ENCODE results near the gene EBF4.
"Not testable (repeated sequence)": the region's sequence is repeated elsewhere in the genome, so short reads cannot be mapped to it uniquely, and the experiment has no call there.

Gene EBF4

GRCh38 chr20:2760297-2760951, 67.8 kb downstream of the EBF4 start:
- no peak for DNase-seq

GRCh38 chr20:2760952-2761305, 68.3 kb downstream of the EBF4 start:
- no peak for DNase-seq

GRCh38 chr20:2761885-2762284, 69.3 kb downstream of the EBF4 start:
- no peak for DNase-seq

GRCh38 chr20:2762578-2763131, 70.1 kb downstream of the EBF4 start:
- DNase-seq = no peak

GRCh38 chr20:2763186-2763585, 70.6 kb downstream of the EBF4 start:
- DNase-seq = no peak

- DNase-seq = peak; percentile 39
Observed at GRCh38 chr20:2767768-2768631, 75.4 kb downstream of the EBF4 start.

GRCh38 chr20:2768632-2769015, 76.0 kb downstream of the EBF4 start:
- DNase-seq = no peak

GRCh38 chr20:2770091-2770490, 77.5 kb downstream of the EBF4 start:
- DNase-seq = not testable (repeated sequence)

- peak; percentile 36 for DNase-seq
Observed at GRCh38 chr20:2771631-2772080, 79.1 kb downstream of the EBF4 start.

GRCh38 chr20:2773812-2774211, 81.2 kb downstream of the EBF4 start:
- DNase-seq = no peak

GRCh38 chr20:2775139-2775538, 82.6 kb downstream of the EBF4 start:
- DNase-seq = peak; percentile 34

- DNase-seq = no peak
Observed at GRCh38 chr20:2778602-2779321, 86.2 kb downstream of the EBF4 start.

- DNase-seq = no peak
Observed at GRCh38 chr20:2780948-2781347, 88.4 kb downstream of the EBF4 start.

- DNase-seq = no peak
Observed at GRCh38 chr20:2783908-2784566, 91.5 kb downstream of the EBF4 start.

GRCh38 chr20:2793471-2793870, 100.9 kb downstream of the EBF4 start:
- DNase-seq = no peak

GRCh38 chr20:2794202-2794748, 101.7 kb downstream of the EBF4 start:
- no peak for DNase-seq

GRCh38 chr20:2794866-2795447, 102.4 kb downstream of the EBF4 start:
- DNase-seq = no peak

GRCh38 chr20:2795451-2795850, 102.9 kb downstream of the EBF4 start:
- no peak for DNase-seq

GRCh38 chr20:2796011-2796660, 103.6 kb downstream of the EBF4 start:
- DNase-seq = no peak

GRCh38 chr20:2797136-2797983, 104.8 kb downstream of the EBF4 start:
- DNase-seq = no peak
